ENCODE measurements around the gene LYZL2.
"Not testable (repeated sequence)": the region's sequence is repeated elsewhere in the genome, so short reads cannot be mapped to it uniquely, and the experiment has no call there.

GRCh38 chr10:30660314-30660713 lies 30.8 kb upstream of the LYZL2 start:
- TF ChIP-seq, protein P1, sequence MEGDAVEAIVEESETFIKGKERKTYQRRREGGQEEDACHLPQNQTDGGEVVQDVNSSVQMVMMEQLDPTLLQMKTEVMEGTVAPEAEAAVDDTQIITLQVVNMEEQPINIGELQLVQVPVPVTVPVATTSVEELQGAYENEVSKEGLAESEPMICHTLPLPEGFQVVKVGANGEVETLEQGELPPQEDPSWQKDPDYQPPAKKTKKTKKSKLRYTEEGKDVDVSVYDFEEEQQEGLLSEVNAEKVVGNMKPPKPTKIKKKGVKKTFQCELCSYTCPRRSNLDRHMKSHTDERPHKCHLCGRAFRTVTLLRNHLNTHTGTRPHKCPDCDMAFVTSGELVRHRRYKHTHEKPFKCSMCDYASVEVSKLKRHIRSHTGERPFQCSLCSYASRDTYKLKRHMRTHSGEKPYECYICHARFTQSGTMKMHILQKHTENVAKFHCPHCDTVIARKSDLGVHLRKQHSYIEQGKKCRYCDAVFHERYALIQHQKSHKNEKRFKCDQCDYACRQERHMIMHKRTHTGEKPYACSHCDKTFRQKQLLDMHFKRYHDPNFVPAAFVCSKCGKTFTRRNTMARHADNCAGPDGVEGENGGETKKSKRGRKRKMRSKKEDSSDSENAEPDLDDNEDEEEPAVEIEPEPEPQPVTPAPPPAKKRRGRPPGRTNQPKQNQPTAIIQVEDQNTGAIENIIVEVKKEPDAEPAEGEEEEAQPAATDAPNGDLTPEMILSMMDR (conservative IDR thresholded peaks at IDR 0.05; ENCODE audit: low read depth, low read length): not testable (repeated sequence)
- not testable (repeated sequence) for TF ChIP-seq EZH2 (IDR thresholded peaks at IDR 0.05; ENCODE audit: borderline replicate concordance, low read depth, low read length, poor library complexity, severe bottlenecking)

All from A673 (cell line).